Panc1 (cell line): ENCODE measurements around the gene DLGAP1. TPM values are rescaled to one million over a fixed set of nuclear protein-coding genes. Genes with fewer than 3 reads are reported as not detected.
A peak's percentile ranks its signal among the peaks of the same experiment; 100 is the strongest.

Experiments
- ATAC-seq: fragments of 200-7000 bp; cut with Tn5 transposase; 2 replicates; pipeline ENCODE4 v1.9.1; 2020; ENCODE audit warnings: mild to moderate bottlenecking, moderate library complexity
- BruUV-seq: library from RNA; stranded (reverse); fragments of 400-500 nt; replicated peaks from 2 replicates; lab custom pipeline; 2021; lab: Mats Ljungman, UMichigan
- CTCF ChIA-PET: fragments of 300-600 bp; sonication (Branson Sonifier 250); formaldehyde crosslinking; loops from one replicate; lab custom pipeline; 2022; ENCODE audit warnings: antibody characterized with exemption; lab: Charles Lee
- POLR2A ChIA-PET: fragments of 300-600 bp; sonication (Branson Sonifier 250); formaldehyde crosslinking; loops from one replicate; lab custom pipeline; 2022; ENCODE audit warnings: antibody characterized with exemption; lab: Charles Lee
- DNase-seq: peaks from one replicate; pipeline ENCODE4 v3.0.0-alpha.2; 2010; ENCODE audit warnings: low read depth, low spot score
- H3K27ac ChIP-seq: 2 replicates; pipeline ENCODE4 v1.5.1; 2011; ENCODE audit warnings: mild to moderate bottlenecking, low read length, inconsistent platforms
- H3K27me3 ChIP-seq: fragments of 200-500 bp; sonication (Bioruptor generic); 2 replicates; pipeline ENCODE4 v1.6.0; 2014; ENCODE audit warnings: low read length, inconsistent platforms; ENCODE audit not compliant: control insufficient read depth, insufficient read depth
- H3K36me3 ChIP-seq: fragments of 200-500 bp; sonication (Bioruptor generic); 2 replicates; pipeline ENCODE4 v1.5.1; 2014; ENCODE audit warnings: inconsistent platforms, mild to moderate bottlenecking, low read length, moderate library complexity; ENCODE audit not compliant: control insufficient read depth, insufficient read depth
- H3K4me1 ChIP-seq: 2 replicates; pipeline ENCODE4 v1.5.1; 2011; ENCODE audit warnings: inconsistent platforms, mild to moderate bottlenecking, low read length, moderate library complexity; ENCODE audit not compliant: control insufficient read depth, insufficient read depth
- H3K4me3 ChIP-seq, 2 experiments: 2 replicates each; pipeline ENCODE4 v1.5.1; 2011 to 2012; ENCODE audit warnings: low read depth in 2 of 2, low read length in 2 of 2, mild to moderate bottlenecking in 2 of 2, inconsistent platforms in 1 of 2, moderate library complexity in 1 of 2
- H3K9me3 ChIP-seq: fragments of 200-500 bp; sonication (Bioruptor generic); 2 replicates; pipeline ENCODE4 v1.5.1; 2014; ENCODE audit warnings: low read depth, mild to moderate bottlenecking, inconsistent platforms, low read length, moderate library complexity; ENCODE audit not compliant: control insufficient read depth, insufficient read depth
- CTCF ChIP-seq: fragments of 450-650 bp; IDR thresholded peaks from 2 replicates; pipeline ENCODE4 v1.5.1; 2017; ENCODE audit warnings: mild to moderate bottlenecking
- POLR2AphosphoS5 ChIP-seq: IDR thresholded peaks from 2 replicates; pipeline ENCODE4 v1.6.1; 2012; ENCODE audit warnings: mild to moderate bottlenecking, low read depth, low read length, moderate library complexity
- SIN3A ChIP-seq: IDR thresholded peaks from 2 replicates; pipeline ENCODE4 v1.6.1; 2012; ENCODE audit warnings: low read depth, mild to moderate bottlenecking, low read length, moderate library complexity, borderline replicate concordance; ENCODE audit not compliant: insufficient read depth
- TCF7L2 ChIP-seq: IDR thresholded peaks from 2 replicates; pipeline ENCODE4 v1.6.1; 2011; ENCODE audit warnings: mild to moderate bottlenecking, low read depth, low read length, inconsistent platforms
- in situ Hi-C: cut with HindIII; loops from 2 replicates; pipeline ENCODE4 v1.10.0; 2016; ENCODE audit warnings: low sequenced_read_pairs, low pct_unique_long_range_greater_than_20kb
- intact Hi-C: fragments of 100-400 bp; cut with micrococcal nuclease; formaldehyde crosslinking; loops from one replicate; pipeline ENCODE4 v1.10.0; 2022; ENCODE audit not compliant: unreplicated experiment
- total RNA-seq: library from RNA; stranded (reverse); gene quantifications from one replicate; pipeline ENCODE4 v1.2.1, GENCODE V29; 2021; ENCODE audit not compliant: unreplicated experiment
- TF ChIP-seq, protein P1 (sequence below), 2 experiments: IDR thresholded peaks; 2 replicates each; pipeline ENCODE4 v1.6.1; 2011 to 2012; ENCODE audit warnings: low read depth in 2 of 2, control low read depth in 1 of 2, low read length in 1 of 2, mild to moderate bottlenecking in 1 of 2, moderate library complexity in 1 of 2; ENCODE audit not compliant: insufficient read depth in 1 of 2

The DLGAP1 gene
- total RNA-seq, 1 experiment from 2014 or later: 1.8 TPM

DNA sequence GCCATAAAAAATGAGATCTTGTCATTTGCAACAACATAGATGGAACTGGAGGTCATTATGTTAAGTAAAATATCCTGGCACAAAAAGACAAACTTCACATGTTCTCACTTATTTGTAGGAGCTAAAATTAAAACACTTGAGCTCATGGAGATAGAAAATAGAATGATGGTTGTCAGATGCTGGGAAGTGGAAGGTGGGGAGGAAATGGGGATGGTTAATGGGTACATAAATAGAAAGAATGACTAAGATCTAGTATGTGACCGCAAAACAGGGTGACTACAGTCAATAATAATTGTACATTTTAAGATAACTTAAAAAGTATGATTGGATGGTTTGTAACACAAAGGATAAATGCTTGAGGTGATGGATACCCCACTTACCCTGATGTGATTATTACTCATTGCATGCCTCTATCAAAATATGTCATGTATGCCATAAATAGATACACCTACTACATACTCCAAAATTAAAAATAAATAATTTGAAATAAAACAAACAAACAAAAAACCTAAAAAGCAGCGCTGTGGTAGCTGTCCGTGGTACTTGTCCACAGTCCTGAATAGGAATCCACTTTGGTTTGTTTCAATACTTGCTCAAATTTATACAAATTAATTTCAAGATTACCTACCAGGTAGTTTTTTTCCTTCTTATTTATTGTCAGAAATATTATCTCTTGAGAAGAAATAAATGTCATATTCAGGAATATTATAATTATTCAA is 224.5 kb downstream of the DLGAP1 start:
- no peak for TF ChIP-seq POLR2AphosphoS5
- TF ChIP-seq, protein P1, sequence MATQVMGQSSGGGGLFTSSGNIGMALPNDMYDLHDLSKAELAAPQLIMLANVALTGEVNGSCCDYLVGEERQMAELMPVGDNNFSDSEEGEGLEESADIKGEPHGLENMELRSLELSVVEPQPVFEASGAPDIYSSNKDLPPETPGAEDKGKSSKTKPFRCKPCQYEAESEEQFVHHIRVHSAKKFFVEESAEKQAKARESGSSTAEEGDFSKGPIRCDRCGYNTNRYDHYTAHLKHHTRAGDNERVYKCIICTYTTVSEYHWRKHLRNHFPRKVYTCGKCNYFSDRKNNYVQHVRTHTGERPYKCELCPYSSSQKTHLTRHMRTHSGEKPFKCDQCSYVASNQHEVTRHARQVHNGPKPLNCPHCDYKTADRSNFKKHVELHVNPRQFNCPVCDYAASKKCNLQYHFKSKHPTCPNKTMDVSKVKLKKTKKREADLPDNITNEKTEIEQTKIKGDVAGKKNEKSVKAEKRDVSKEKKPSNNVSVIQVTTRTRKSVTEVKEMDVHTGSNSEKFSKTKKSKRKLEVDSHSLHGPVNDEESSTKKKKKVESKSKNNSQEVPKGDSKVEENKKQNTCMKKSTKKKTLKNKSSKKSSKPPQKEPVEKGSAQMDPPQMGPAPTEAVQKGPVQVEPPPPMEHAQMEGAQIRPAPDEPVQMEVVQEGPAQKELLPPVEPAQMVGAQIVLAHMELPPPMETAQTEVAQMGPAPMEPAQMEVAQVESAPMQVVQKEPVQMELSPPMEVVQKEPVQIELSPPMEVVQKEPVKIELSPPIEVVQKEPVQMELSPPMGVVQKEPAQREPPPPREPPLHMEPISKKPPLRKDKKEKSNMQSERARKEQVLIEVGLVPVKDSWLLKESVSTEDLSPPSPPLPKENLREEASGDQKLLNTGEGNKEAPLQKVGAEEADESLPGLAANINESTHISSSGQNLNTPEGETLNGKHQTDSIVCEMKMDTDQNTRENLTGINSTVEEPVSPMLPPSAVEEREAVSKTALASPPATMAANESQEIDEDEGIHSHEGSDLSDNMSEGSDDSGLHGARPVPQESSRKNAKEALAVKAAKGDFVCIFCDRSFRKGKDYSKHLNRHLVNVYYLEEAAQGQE (IDR thresholded peaks at IDR 0.05; ENCODE audit: insufficient read depth in 1 of 2, low read depth in 2 of 2, low read length in 1 of 2): peak in 1 of 2 experiments; percentile 68; a peak in 2 of 4 replicates
- CTCF ChIA-PET: no interaction called here
- in situ Hi-C loops: no loop called here
- H3K36me3 ChIP-seq: no peaks in the 10 kb centered on the region
- POLR2A ChIA-PET: no interaction called here
- no peak overlapping the region for H3K27ac ChIP-seq
- no peaks in the 10 kb centered on the region for H3K27me3 ChIP-seq
- H3K4me3 ChIP-seq: no peak overlapping the region
- ATAC-seq (no peak), DNase-seq (no peak)
- BruUV-seq: no TSS peak
- intact Hi-C loops: no loop called here
- H3K9me3 ChIP-seq: no peaks in the 10 kb centered on the region
- no peaks in the 10 kb centered on the region for H3K4me1 ChIP-seq

GRCh38 chr18:4224031-4224704 is 230.9 kb downstream of the DLGAP1 start:
- TF ChIP-seq SIN3A: no peak
- H3K27ac ChIP-seq: no peak overlapping the region
- ATAC-seq (no peak), DNase-seq (no peak)
- in situ Hi-C loops (no loop called here), intact Hi-C loops (no loop called here)
- H3K4me3 ChIP-seq: no peak overlapping the region
- no peaks in the 10 kb centered on the region for H3K4me1 ChIP-seq
- ChIA-PET POLR2A (no interaction called here), CTCF (no interaction called here)
- no TSS peak for BruUV-seq
- H3K9me3 ChIP-seq: no peaks in the 10 kb centered on the region
- no peaks in the 10 kb centered on the region for H3K27me3 ChIP-seq
- H3K36me3 ChIP-seq: no peaks in the 10 kb centered on the region

DNA sequence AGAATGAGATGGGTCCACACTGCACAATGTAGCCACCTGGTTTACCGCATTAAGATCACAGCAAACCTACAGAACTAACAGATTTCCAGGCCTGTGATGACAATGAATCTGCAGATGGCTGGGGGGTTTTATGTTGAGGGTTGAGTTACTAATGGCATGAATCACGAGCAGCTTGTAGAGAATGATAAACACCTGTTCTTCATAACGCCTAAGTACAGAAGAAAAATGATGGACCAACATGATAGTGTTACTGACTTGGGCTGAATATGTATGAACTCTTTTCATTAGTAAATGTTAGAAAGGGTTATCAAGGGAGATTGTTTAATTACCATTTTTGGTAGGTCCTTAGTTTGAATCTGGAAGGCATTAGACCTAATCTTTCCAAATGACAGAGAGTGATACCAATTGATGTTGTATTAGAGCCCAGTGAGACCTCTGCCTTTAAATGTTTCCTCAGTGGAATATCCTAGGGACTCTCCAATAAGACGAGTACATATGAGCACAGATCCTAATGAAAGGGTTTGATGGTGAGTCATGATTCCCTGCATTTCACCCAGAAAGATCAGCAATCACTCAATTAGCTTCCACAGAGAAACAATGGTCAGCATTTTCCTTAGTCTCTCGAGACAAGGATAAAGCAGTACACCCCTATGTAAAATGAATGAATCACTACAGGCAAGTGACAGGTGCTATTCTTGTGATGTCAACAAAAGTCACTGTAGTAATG is 243.8 kb downstream of the DLGAP1 start:
- no TSS peak for BruUV-seq
- TF ChIP-seq CTCF: no peak
- no peak for TF ChIP-seq TCF7L2
- no peak for TF ChIP-seq SIN3A
- TF ChIP-seq, protein P1 (IDR thresholded peaks at IDR 0.05; ENCODE audit: insufficient read depth in 1 of 2, low read depth in 2 of 2, low read length in 1 of 2): no peak
- no peak for TF ChIP-seq POLR2AphosphoS5
- Histone ChIP-seq H3K9me3 (no peaks in the 10 kb centered on the region), H3K4me1 (no peaks in the 10 kb centered on the region), H3K27me3 (no peaks in the 10 kb centered on the region), H3K36me3 (no peaks in the 10 kb centered on the region), H3K4me3 (no peak overlapping the region), H3K27ac (no peak overlapping the region)
- CTCF ChIA-PET: no interaction called here
- in situ Hi-C loops: no loop called here
- ATAC-seq (no peak), DNase-seq (no peak)
- intact Hi-C loops: no loop called here
- POLR2A ChIA-PET: no interaction called here
